ENCODE data around the gene MYO5A. TPM values are rescaled to one million over a fixed set of nuclear protein-coding genes. Genes with fewer than 3 reads are reported as not detected.

Gene MYO5A
- polyA plus RNA-seq, 3 donors: 6.9 to 33.5 (median 16.6) TPM

DNA sequence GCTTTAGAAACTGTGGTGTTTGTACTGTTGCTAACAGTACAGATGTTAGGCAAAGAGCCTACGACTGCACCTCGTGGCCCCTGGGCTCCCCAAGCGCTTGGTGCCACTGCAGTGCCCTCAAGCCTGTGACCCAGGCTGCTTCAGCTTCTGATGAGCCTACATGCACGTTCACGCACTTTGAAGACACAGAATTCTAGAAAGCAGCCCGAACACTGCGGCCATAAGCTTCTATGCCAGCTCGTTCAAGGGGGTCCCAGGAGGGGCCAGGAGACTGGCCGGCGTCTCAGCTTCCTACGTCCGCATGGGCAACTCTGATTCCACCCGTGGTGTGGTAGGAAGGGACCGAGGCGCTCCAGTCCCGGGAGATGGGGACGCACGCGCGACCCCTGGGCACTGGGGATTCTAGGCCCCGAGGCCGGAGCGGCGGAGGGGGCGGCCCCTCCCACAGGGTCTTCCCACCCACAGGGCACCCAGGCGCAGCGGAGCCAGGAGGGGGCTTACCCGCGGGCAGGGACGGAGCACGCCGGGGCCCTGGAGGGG is 233.7 kb downstream of the MYO5A start:
- peak overlapping the region in 1 of 3 experiments; percentile 49 for H3K4me3 ChIP-seq (replicated peaks in 1 of 3; ENCODE audit: low read depth in 2 of 3, low read length in 3 of 3)
- peaks cover 27% of the 10 kb centered on the region for H3K4me1 Mint-ChIP-seq
- H3K4me3 Mint-ChIP-seq: peak overlapping the region; percentile 40 to 57
- H3K27ac ChIP-seq (ENCODE audit: low read depth in 1 of 2, low read length in 2 of 2): no peak overlapping the region
- H3K9me3 ChIP-seq (replicated peaks in 1 of 2; ENCODE audit: control insufficient read depth in 1 of 2, insufficient read depth in 1 of 2, low read length in 2 of 2): no peaks in the 10 kb centered on the region
- H4K20me1 ChIP-seq (ENCODE audit: insufficient read depth, low read length): no peaks in the 10 kb centered on the region
- 2% methylated on average over 32 of the region's 32 CpGs for WGBS (ENCODE audit: insufficient coverage)
- no peaks in the 10 kb centered on the region for H3K79me2 ChIP-seq (ENCODE audit: insufficient read depth, low read length)
- H3K9me3 Mint-ChIP-seq: peaks cover 0 to 2% (median 0%) of the 10 kb centered on the region in 7 donors
- H3K4me2 ChIP-seq (replicated peaks; ENCODE audit: extremely low read depth, low read length, poor library complexity, severe bottlenecking): peak overlapping the region; percentile 72
- peak overlapping the region; percentile 15 for H3K9ac ChIP-seq (ENCODE audit: insufficient read depth, low read length, poor library complexity, severe bottlenecking)
- no peak for DNase-seq
- H3K36me3 Mint-ChIP-seq: peaks cover 0 to 3% of the 10 kb centered on the region in 2 donors
- peaks cover 30 to 47% (median 34%) of the 10 kb centered on the region in 3 donors for H3K27me3 Mint-ChIP-seq (ENCODE audit: low read depth in 3 of 3)
- intact Hi-C loops (cut with micrococcal nuclease): no loop called here
- TF ChIP-seq, protein P1, sequence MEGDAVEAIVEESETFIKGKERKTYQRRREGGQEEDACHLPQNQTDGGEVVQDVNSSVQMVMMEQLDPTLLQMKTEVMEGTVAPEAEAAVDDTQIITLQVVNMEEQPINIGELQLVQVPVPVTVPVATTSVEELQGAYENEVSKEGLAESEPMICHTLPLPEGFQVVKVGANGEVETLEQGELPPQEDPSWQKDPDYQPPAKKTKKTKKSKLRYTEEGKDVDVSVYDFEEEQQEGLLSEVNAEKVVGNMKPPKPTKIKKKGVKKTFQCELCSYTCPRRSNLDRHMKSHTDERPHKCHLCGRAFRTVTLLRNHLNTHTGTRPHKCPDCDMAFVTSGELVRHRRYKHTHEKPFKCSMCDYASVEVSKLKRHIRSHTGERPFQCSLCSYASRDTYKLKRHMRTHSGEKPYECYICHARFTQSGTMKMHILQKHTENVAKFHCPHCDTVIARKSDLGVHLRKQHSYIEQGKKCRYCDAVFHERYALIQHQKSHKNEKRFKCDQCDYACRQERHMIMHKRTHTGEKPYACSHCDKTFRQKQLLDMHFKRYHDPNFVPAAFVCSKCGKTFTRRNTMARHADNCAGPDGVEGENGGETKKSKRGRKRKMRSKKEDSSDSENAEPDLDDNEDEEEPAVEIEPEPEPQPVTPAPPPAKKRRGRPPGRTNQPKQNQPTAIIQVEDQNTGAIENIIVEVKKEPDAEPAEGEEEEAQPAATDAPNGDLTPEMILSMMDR (IDR thresholded peaks at IDR 0.05): no peak
- peaks cover 24 to 32% of the 10 kb centered on the region in 2 donors for H3K27me3 ChIP-seq (ENCODE audit: control insufficient read depth in 2 of 2, insufficient read depth in 2 of 2, low read length in 2 of 2)
- H2AFZ ChIP-seq (ENCODE audit: insufficient read depth, low read depth, low read length, poor library complexity, severe bottlenecking): no peak overlapping the region
- H3K27ac Mint-ChIP-seq: no peak overlapping the region
- H3K4me1 ChIP-seq (ENCODE audit: control insufficient read depth in 1 of 2, insufficient read depth in 2 of 2, low read length in 2 of 2): peaks cover 21 to 31% of the 10 kb centered on the region in 2 donors
- H3K36me3 ChIP-seq (replicated peaks in 1 of 2; ENCODE audit: control insufficient read depth in 1 of 2, insufficient read depth in 2 of 2, low read length in 2 of 2): no peaks in the 10 kb centered on the region

- Mint-ChIP-seq H3K27ac (peak overlapping the region in 3 of 7 donors; percentile 4 to 72 (median 37)), H3K4me3 (peak overlapping the region; percentile 10 to 70), H3K4me1 (peaks cover 29% of the 10 kb centered on the region), H3K9me3 (peaks cover 0 to 2% (median 0%) of the 10 kb centered on the region in 7 donors), H3K27me3 (ENCODE audit: low read depth in 3 of 3) (peaks cover 31 to 47% (median 37%) of the 10 kb centered on the region in 3 donors), H3K36me3 (no peaks in the 10 kb centered on the region)
- Histone ChIP-seq H3K36me3 (replicated peaks in 1 of 2; ENCODE audit: control insufficient read depth in 1 of 2, insufficient read depth in 2 of 2, low read length in 2 of 2) (no peaks in the 10 kb centered on the region), H4K20me1 (ENCODE audit: insufficient read depth, low read length) (no peaks in the 10 kb centered on the region), H3K27me3 (ENCODE audit: control insufficient read depth in 2 of 2, insufficient read depth in 2 of 2, low read length in 2 of 2) (peaks cover 24 to 32% of the 10 kb centered on the region in 2 donors), H3K79me2 (ENCODE audit: insufficient read depth, low read length) (no peaks in the 10 kb centered on the region), H3K9ac (ENCODE audit: insufficient read depth, low read length, poor library complexity, severe bottlenecking) (peak overlapping the region; percentile 11), H3K4me2 (replicated peaks; ENCODE audit: extremely low read depth, low read length, poor library complexity, severe bottlenecking) (no peak overlapping the region), H3K4me1 (ENCODE audit: control insufficient read depth in 1 of 2, insufficient read depth in 2 of 2, low read length in 2 of 2) (peaks cover 21 to 31% of the 10 kb centered on the region in 2 donors), H2AFZ (ENCODE audit: insufficient read depth, low read depth, low read length, poor library complexity, severe bottlenecking) (no peak overlapping the region), H3K4me3 (replicated peaks in 1 of 3; ENCODE audit: low read depth in 2 of 3, low read length in 3 of 3) (no peak overlapping the region), H3K9me3 (replicated peaks in 1 of 2; ENCODE audit: control insufficient read depth in 1 of 2, insufficient read depth in 1 of 2, low read length in 2 of 2) (no peaks in the 10 kb centered on the region), H3K27ac (ENCODE audit: low read depth in 1 of 2, low read length in 2 of 2) (no peak overlapping the region)
- 61% methylated on average over 7 of the region's 7 CpGs for WGBS (ENCODE audit: insufficient coverage)
- TF ChIP-seq, protein P1 (IDR thresholded peaks at IDR 0.05): no peak
- no peak for DNase-seq
- intact Hi-C loops (cut with micrococcal nuclease): no loop called here
Measured at GRCh38 chr15:52292780-52293392, 235.8 kb downstream of the MYO5A start.
